GM12891 (cell line): ENCODE results near the gene SLC17A6.

Experiments used
- POLR2A ChIP-seq: IDR thresholded peaks from 2 replicates; pipeline ENCODE4 v1.6.1; 2011; ENCODE audit warnings: low read depth, low read length, control low read depth
- POLR2AphosphoS5 ChIP-seq: IDR thresholded peaks from 2 replicates; pipeline ENCODE4 v1.6.1; 2011; ENCODE audit warnings: low read depth, low read length, control low read depth
- SPI1 ChIP-seq: IDR thresholded peaks from 2 replicates; pipeline ENCODE4 v1.6.1; 2011; ENCODE audit warnings: low read depth, low read length, control low read depth
- TAF1 ChIP-seq: IDR thresholded peaks from 2 replicates; pipeline ENCODE4 v1.6.1; 2011; ENCODE audit warnings: low read depth, low read length, control low read depth

DNA sequence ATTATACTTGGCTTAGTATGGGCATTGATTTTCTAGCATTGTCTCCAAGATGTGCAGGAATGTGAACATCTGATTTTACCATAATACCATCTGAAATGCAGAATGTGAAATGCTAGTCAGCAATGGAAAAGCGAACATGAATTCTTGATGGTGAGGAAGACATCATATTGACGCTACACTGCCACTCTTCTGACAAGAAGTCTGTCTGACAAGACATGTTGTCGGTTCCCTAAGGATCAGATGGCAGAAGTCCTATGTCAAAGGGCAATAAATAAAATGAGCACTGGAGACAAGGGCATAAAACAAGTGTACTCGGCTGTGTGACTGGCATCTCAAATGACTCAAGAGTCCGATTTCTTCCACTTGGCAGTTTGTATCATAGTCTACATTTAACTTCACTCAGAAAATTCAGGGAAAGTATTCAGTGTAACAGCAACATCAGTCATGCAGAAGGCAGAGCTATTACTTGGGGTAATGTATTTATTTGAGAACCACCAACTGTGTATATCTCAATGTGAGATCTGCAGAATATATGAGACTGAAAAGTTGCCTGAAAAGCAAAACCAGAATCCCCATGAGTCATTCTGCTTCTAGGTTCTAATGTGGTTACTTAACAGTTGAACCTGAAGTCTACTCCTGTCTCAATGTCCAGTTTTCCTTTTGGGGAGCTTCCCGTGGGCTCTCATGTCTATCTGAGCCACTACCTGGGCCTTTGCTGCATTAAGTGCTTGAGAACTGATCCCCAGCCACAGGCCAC lies 51.5 kb downstream of the SLC17A6 start:
- no peak for TF ChIP-seq POLR2A
- TF ChIP-seq TAF1, result no peak
- no peak for TF ChIP-seq POLR2AphosphoS5
- TF ChIP-seq SPI1, result no peak
